GM23248 (cell line): ENCODE data around the gene LDHAL6B.

ENCODE experiments used
- EZH2 ChIP-seq: fragments of 200-600 bp; sonication (generic); IDR thresholded peaks from 2 replicates; pipeline ENCODE4 v1.6.1; 2018; ENCODE audit warnings: antibody characterized with exemption, mild to moderate bottlenecking; ENCODE audit not compliant: insufficient read depth, poor library complexity, severe bottlenecking
- EZH2phosphoT487 ChIP-seq: fragments of 200-600 bp; sonication (generic); IDR thresholded peaks from 2 replicates; pipeline ENCODE4 v1.6.1; 2018; ENCODE audit warnings: antibody characterized with exemption, moderate library complexity, mild to moderate bottlenecking, low read depth; ENCODE audit not compliant: insufficient read depth

GRCh38 chr15:59249816-59250215 lies 43.2 kb downstream of the LDHAL6B start:
- TF ChIP-seq EZH2phosphoT487 (no peak), EZH2 (no peak)
